Measurements from ENCODE around the gene MTA1.

The MTA1 gene

DNA sequence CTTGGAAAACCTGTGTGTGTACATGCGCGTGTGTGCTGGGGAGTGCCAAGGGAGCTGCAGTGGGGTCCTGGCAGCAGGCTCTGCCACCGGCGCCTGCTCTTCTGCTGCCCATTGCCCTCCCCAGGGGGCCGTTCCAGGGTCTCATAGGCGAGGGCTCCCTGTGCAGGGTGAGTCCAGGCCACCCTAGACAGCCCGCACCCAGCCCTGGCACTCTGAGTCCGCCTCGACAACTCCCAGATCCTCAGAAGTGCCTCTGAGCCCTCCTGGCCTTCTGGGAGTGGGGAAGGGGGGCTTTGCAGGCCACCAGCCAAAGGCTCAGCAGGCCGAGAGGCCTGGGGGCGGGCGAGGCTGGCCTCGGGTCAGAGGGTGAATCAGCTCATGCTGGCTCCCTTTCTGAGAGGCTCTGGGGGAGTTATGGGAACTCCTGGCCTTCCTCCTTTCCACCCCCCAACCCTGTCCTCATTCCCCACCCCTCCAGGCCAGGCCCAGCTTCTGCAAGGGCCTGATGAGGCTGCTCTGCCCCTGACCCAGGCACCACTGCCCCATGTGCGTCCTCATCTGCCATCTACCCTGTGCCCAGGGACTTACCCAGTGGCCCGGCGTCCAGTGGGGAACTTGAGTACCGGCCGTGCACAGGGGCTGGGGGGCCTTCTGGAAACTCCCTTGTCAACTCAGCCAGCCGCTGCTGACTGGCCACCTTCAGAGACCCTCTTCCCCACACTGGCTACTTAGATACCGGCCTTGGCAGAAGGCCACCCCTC is 69.3 kb downstream of the MTA1 start:
- no peaks in the 10 kb centered on the region for H3K36me3 ChIP-seq (ENCODE audit: control insufficient read depth in 2 of 2, insufficient read depth in 2 of 2, low read length in 2 of 2)
- peaks cover 45 to 47% of the 10 kb centered on the region in 2 donors for H3K4me1 ChIP-seq (ENCODE audit: control insufficient read depth in 2 of 2, insufficient read depth in 2 of 2, low read length in 2 of 2)
- H3K9ac ChIP-seq (ENCODE audit: low read depth in 1 of 2, low read length in 2 of 2) = peak overlapping the region in 1 of 2 donors; percentile 63
- H3K9me3 ChIP-seq (ENCODE audit: control insufficient read depth in 2 of 2, low read length in 2 of 2) = no peaks in the 10 kb centered on the region
- peak overlapping the region; percentile 67 to 77 for H3K4me3 ChIP-seq (ENCODE audit: low read length in 2 of 2)
- peak overlapping the region; percentile 94 to 95 for H3K27ac ChIP-seq (ENCODE audit: low read depth in 2 of 2, low read length in 2 of 2)
- H3K27me3 ChIP-seq (ENCODE audit: control insufficient read depth in 2 of 2, insufficient read depth in 2 of 2, low read length in 2 of 2) = no peaks in the 10 kb centered on the region

DNA sequence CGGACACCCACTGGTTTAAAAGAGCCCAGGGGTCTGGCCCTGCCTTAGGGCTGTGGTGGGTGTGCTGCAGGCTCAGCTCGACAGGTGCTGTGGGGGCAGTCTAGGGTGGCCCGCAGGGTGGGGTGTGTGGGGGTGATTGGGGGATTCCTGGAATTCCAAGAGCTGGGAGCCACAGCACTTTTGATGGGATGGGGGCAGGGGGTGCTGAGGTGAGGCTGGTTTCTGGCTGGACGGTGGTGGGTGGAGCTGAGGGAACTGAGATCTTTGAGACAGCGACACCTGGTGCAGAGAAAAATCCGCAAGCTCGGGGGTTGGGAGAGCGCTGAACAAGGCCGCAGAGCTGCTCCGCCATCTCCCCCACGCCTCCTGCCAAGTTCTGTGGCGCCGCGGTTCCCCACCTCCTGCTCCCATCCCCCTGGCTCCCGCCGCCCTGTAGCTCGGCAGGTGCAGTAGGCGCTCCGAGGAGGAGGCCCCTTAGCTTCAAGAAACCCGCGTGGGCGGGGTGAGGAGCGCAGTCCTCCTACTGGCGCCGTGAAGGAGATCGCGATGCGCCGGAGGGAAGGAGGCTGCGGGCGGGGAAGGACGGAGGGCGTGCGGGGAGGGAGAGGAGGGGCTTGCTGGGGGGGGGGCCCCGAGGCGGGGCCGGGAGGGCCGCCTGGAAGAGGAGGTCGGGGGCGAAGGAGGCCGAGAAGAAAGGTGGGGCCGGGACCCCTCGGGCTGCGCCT is 70.1 kb downstream of the MTA1 start:
- Histone ChIP-seq H3K4me1 (ENCODE audit: control insufficient read depth in 2 of 2, insufficient read depth in 2 of 2, low read length in 2 of 2) (peaks cover 37 to 42% of the 10 kb centered on the region in 2 donors), H3K27ac (ENCODE audit: low read depth in 2 of 2, low read length in 2 of 2) (peak overlapping the region; percentile 94 to 95), H3K9me3 (ENCODE audit: control insufficient read depth in 2 of 2, low read length in 2 of 2) (no peaks in the 10 kb centered on the region), H3K4me3 (ENCODE audit: low read length in 2 of 2) (peak overlapping the region; percentile 69 to 77), H3K36me3 (ENCODE audit: control insufficient read depth in 2 of 2, insufficient read depth in 2 of 2, low read length in 2 of 2) (no peaks in the 10 kb centered on the region), H3K9ac (ENCODE audit: low read depth in 1 of 2, low read length in 2 of 2) (peak overlapping the region; percentile 79 to 85), H3K27me3 (ENCODE audit: control insufficient read depth in 2 of 2, insufficient read depth in 2 of 2, low read length in 2 of 2) (no peaks in the 10 kb centered on the region)

DNA sequence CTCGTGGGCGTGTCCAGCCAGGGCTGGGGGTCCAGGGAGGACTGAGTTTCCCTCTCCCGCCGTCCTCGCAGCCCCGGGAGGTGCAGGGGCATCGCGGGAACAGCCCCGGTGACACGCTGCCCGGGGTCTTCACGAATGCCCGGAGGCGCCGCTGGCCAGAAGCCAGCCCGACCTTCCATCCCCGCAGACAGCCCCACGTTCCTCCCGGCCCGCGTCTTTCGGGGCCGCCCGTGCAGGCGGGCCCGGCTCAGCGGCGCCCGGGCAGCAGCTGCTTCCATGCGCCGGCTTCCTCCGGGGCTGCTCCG is 70.6 kb downstream of the MTA1 start:
- no peaks in the 10 kb centered on the region for H3K36me3 ChIP-seq (ENCODE audit: control insufficient read depth in 2 of 2, insufficient read depth in 2 of 2, low read length in 2 of 2)
- peak overlapping the region; percentile 69 to 77 for H3K4me3 ChIP-seq (ENCODE audit: low read length in 2 of 2)
- H3K27ac ChIP-seq (ENCODE audit: low read depth in 2 of 2, low read length in 2 of 2) = peak overlapping the region; percentile 94 to 95
- no peaks in the 10 kb centered on the region for H3K9me3 ChIP-seq (ENCODE audit: control insufficient read depth in 2 of 2, low read length in 2 of 2)
- H3K9ac ChIP-seq (ENCODE audit: low read depth in 1 of 2, low read length in 2 of 2) = peak overlapping the region; percentile 79 to 85
- peaks cover 35 to 39% of the 10 kb centered on the region in 2 donors for H3K4me1 ChIP-seq (ENCODE audit: control insufficient read depth in 2 of 2, insufficient read depth in 2 of 2, low read length in 2 of 2)
- H3K27me3 ChIP-seq (ENCODE audit: control insufficient read depth in 2 of 2, insufficient read depth in 2 of 2, low read length in 2 of 2) = no peaks in the 10 kb centered on the region

GRCh38 chr14:105490572-105491365 is 71.1 kb downstream of the MTA1 start, which contains the start of gene TEDC1:
Gene TEDC1, plus strand, starts transcription at chr14:105491246. Its CDS starts 130 bp downstream, at chr14:105491376.
- Histone ChIP-seq H3K27me3 (ENCODE audit: control insufficient read depth in 2 of 2, insufficient read depth in 2 of 2, low read length in 2 of 2) (no peaks in the 10 kb centered on the region), H3K9me3 (ENCODE audit: control insufficient read depth in 2 of 2, low read length in 2 of 2) (no peaks in the 10 kb centered on the region), H3K9ac (ENCODE audit: low read depth in 1 of 2, low read length in 2 of 2) (peak within 1 kb of the TSS; percentile 79 to 85), H3K36me3 (ENCODE audit: control insufficient read depth in 2 of 2, insufficient read depth in 2 of 2, low read length in 2 of 2) (no peaks in the 10 kb centered on the region), H3K4me3 (ENCODE audit: low read length in 2 of 2) (peak within 1 kb of the TSS; percentile 69 to 85), H3K4me1 (ENCODE audit: control insufficient read depth in 2 of 2, insufficient read depth in 2 of 2, low read length in 2 of 2) (peaks cover 32 to 36% of the 10 kb centered on the region in 2 donors), H3K27ac (ENCODE audit: low read depth in 2 of 2, low read length in 2 of 2) (peak within 1 kb of the TSS; percentile 94 to 95)

GRCh38 chr14:105491366-105491973 is 71.8 kb downstream of the MTA1 start:
- H3K36me3 ChIP-seq (ENCODE audit: control insufficient read depth in 2 of 2, insufficient read depth in 2 of 2, low read length in 2 of 2) = no peaks in the 10 kb centered on the region
- H3K9me3 ChIP-seq (ENCODE audit: control insufficient read depth in 2 of 2, low read length in 2 of 2) = no peaks in the 10 kb centered on the region
- H3K9ac ChIP-seq (ENCODE audit: low read depth in 1 of 2, low read length in 2 of 2) = peak overlapping the region; percentile 47 to 84
- H3K27me3 ChIP-seq (ENCODE audit: control insufficient read depth in 2 of 2, insufficient read depth in 2 of 2, low read length in 2 of 2) = no peaks in the 10 kb centered on the region
- H3K4me1 ChIP-seq (ENCODE audit: control insufficient read depth in 2 of 2, insufficient read depth in 2 of 2, low read length in 2 of 2) = peaks cover 25 to 29% of the 10 kb centered on the region in 2 donors
- peak overlapping the region; percentile 67 to 85 for H3K4me3 ChIP-seq (ENCODE audit: low read length in 2 of 2)
- peak overlapping the region; percentile 94 to 95 for H3K27ac ChIP-seq (ENCODE audit: low read depth in 2 of 2, low read length in 2 of 2)

DNA sequence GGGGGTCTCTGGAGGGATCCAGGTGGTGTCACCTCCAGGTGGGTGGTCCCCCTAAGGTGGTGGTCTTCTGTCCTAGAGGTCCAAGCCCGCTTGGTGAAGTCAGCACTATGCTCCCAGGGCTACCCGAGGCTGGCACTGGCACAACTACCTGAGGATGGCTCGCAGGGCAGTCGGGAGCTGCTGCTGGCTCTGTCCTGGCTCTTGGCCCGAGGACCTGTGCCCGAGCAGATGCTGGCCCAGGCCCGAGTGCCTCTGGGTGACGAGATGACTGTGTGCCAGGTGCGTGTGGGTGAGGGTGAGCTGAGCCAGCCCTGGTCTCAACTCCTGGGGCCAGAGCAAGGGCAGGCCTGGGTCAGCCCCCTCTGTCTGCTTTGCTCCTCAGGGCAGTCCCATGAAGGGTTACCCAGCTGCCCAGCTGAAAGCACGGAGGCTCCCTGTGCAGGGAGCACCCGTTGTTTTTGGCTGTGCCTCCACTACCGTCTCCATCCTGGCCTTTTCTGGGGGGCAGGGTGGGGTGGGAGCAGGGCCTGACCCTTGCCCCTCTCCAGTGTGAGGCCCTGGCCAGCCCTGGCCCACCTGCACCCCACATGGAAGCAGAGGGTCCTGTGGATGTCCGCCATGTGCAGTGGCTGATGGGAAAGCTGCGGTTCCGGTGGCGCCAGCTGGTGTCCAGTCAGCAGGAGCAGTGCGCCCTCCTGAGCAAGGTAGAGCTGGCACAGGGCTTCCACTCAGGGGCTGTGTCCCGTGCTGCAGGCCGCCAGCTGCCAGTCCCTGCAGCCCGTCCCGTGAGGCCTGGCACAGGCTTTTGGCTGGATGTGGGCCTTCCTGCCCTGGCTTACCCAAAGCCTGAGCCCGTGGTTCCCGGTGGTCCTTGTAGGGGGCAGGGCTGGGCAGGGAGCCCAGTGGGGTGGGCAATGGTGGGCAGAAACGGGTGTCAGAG is 72.7 kb downstream of the MTA1 start:
- Histone ChIP-seq H3K4me1 (ENCODE audit: control insufficient read depth in 2 of 2, insufficient read depth in 2 of 2, low read length in 2 of 2) (peaks cover 21 to 24% of the 10 kb centered on the region in 2 donors), H3K9me3 (ENCODE audit: control insufficient read depth in 2 of 2, low read length in 2 of 2) (no peaks in the 10 kb centered on the region), H3K27me3 (ENCODE audit: control insufficient read depth in 2 of 2, insufficient read depth in 2 of 2, low read length in 2 of 2) (no peaks in the 10 kb centered on the region), H3K27ac (ENCODE audit: low read depth in 2 of 2, low read length in 2 of 2) (peak overlapping the region in 1 of 2 donors; percentile 13), H3K9ac (ENCODE audit: low read depth in 1 of 2, low read length in 2 of 2) (no peak overlapping the region), H3K36me3 (ENCODE audit: control insufficient read depth in 2 of 2, insufficient read depth in 2 of 2, low read length in 2 of 2) (no peaks in the 10 kb centered on the region), H3K4me3 (ENCODE audit: low read length in 2 of 2) (peak overlapping the region in 1 of 2 donors; percentile 67)

- no peak overlapping the region for H3K27ac ChIP-seq (ENCODE audit: low read depth in 2 of 2, low read length in 2 of 2)
- no peak overlapping the region for H3K4me3 ChIP-seq (ENCODE audit: low read length in 2 of 2)
- no peak overlapping the region for H3K9ac ChIP-seq (ENCODE audit: low read depth in 1 of 2, low read length in 2 of 2)
- peaks cover 15 to 18% of the 10 kb centered on the region in 2 donors for H3K4me1 ChIP-seq (ENCODE audit: control insufficient read depth in 2 of 2, insufficient read depth in 2 of 2, low read length in 2 of 2)
- H3K36me3 ChIP-seq (ENCODE audit: control insufficient read depth in 2 of 2, insufficient read depth in 2 of 2, low read length in 2 of 2) = no peaks in the 10 kb centered on the region
- H3K27me3 ChIP-seq (ENCODE audit: control insufficient read depth in 2 of 2, insufficient read depth in 2 of 2, low read length in 2 of 2) = no peaks in the 10 kb centered on the region
- H3K9me3 ChIP-seq (ENCODE audit: control insufficient read depth in 2 of 2, low read length in 2 of 2) = no peaks in the 10 kb centered on the region
Measured at GRCh38 chr14:105492971-105493871, 73.6 kb downstream of the MTA1 start.

DNA sequence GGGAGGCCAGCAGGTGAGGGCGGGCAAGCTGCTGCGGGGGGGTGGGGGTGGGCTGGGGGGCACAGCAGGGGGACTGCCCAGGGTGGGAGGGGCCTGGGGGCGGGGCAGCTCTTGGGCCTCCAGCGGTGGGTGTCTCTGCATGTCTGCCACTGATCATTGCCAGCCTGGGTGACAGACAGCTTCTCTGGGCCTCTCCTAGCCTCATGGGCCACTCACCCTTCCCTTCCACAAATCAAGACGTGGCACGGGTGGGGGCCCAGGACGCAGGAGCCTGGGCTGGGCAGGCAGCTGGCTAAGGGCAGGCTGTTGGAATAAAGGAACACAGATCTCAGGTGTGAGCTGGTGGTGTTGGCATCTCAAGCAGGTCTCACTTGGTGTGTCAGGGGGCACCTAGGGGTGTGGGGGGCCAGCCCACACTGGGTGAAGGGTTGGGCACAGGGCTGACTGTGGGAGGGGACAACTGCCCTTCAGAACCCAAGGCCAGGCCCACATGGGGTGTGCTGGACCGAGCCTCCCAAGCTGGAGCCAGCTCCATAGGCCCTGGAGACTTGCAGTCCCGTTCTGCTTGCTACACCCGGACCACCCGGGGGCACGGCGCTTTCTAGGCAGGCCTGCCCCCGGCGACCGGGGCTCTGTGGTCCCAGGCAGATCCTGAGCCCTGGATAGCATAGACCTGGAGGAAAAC is 74.4 kb downstream of the MTA1 start:
- Histone ChIP-seq H3K9ac (ENCODE audit: low read depth in 1 of 2, low read length in 2 of 2) (no peak overlapping the region), H3K36me3 (ENCODE audit: control insufficient read depth in 2 of 2, insufficient read depth in 2 of 2, low read length in 2 of 2) (no peaks in the 10 kb centered on the region), H3K4me1 (ENCODE audit: control insufficient read depth in 2 of 2, insufficient read depth in 2 of 2, low read length in 2 of 2) (peaks cover 7 to 10% of the 10 kb centered on the region in 2 donors), H3K4me3 (ENCODE audit: low read length in 2 of 2) (no peak overlapping the region), H3K27ac (ENCODE audit: low read depth in 2 of 2, low read length in 2 of 2) (no peak overlapping the region), H3K27me3 (ENCODE audit: control insufficient read depth in 2 of 2, insufficient read depth in 2 of 2, low read length in 2 of 2) (no peaks in the 10 kb centered on the region), H3K9me3 (ENCODE audit: control insufficient read depth in 2 of 2, low read length in 2 of 2) (no peaks in the 10 kb centered on the region)

Measured in mucosa of rectum (tissue), 2 donors.